GM15510 (cell line): ENCODE data around the gene EYS.

ENCODE experiments used
- POLR2A ChIP-seq: IDR thresholded peaks from 3 replicates; pipeline ENCODE4 v1.6.1; 2011; ENCODE audit warnings: borderline replicate concordance; ENCODE audit not compliant: insufficient read length; ENCODE audit errors: extremely low read depth

EYS gene

GRCh38 chr6:65231616-65232015, 475.4 kb downstream of the EYS start:
- no peak for TF ChIP-seq POLR2A

- TF ChIP-seq POLR2A, result no peak
Observed at GRCh38 chr6:65229825-65230224, 477.2 kb downstream of the EYS start.

- no peak for TF ChIP-seq POLR2A
Observed at GRCh38 chr6:65221153-65221552, 485.9 kb downstream of the EYS start.

- TF ChIP-seq POLR2A, result no peak
Observed at GRCh38 chr6:65202738-65203137, 504.3 kb downstream of the EYS start.

GRCh38 chr6:65199683-65200082, 507.3 kb downstream of the EYS start:
- no peak for TF ChIP-seq POLR2A

- no peak for TF ChIP-seq POLR2A
Observed at GRCh38 chr6:65199121-65199520, 507.9 kb downstream of the EYS start.

GRCh38 chr6:65191471-65191870, 515.6 kb downstream of the EYS start:
- no peak for TF ChIP-seq POLR2A

GRCh38 chr6:65189236-65189881, 517.7 kb downstream of the EYS start:
- TF ChIP-seq POLR2A, result no peak

GRCh38 chr6:65186826-65187225, 520.2 kb downstream of the EYS start:
- TF ChIP-seq POLR2A, result no peak

- TF ChIP-seq POLR2A, result no peak
Observed at GRCh38 chr6:65182681-65183080, 524.3 kb downstream of the EYS start.

- TF ChIP-seq POLR2A, result no peak
Observed at GRCh38 chr6:65170273-65170672, 536.8 kb downstream of the EYS start.

GRCh38 chr6:65161661-65162060, 545.4 kb downstream of the EYS start:
- no peak for TF ChIP-seq POLR2A

- TF ChIP-seq POLR2A, result no peak
Observed at GRCh38 chr6:65157025-65157424, 550.0 kb downstream of the EYS start.

GRCh38 chr6:65155083-65155482, 551.9 kb downstream of the EYS start:
- no peak for TF ChIP-seq POLR2A

GRCh38 chr6:65149841-65150240, 557.2 kb downstream of the EYS start:
- no peak for TF ChIP-seq POLR2A

- no peak for TF ChIP-seq POLR2A
Observed at GRCh38 chr6:65148839-65149238, 558.2 kb downstream of the EYS start.

GRCh38 chr6:65135567-65135966, 571.5 kb downstream of the EYS start:
- TF ChIP-seq POLR2A, result no peak
